Liver (tissue), 9 donors: ENCODE results near the gene SLC16A8. TPM values are rescaled to one million over a fixed set of nuclear protein-coding genes. Genes with fewer than 3 reads are reported as not detected.

ENCODE experiments used
- DNase-seq: peaks from one replicate; pipeline ENCODE4 v3.0.0-alpha.2; 2017; ENCODE audit warnings: low spot score
- H3K27ac ChIP-seq, 2 donors: one replicate each; pipeline ENCODE4 v1.7.0; 2013; ENCODE audit warnings: inconsistent platforms in 2 of 2, low read length in 2 of 2, control low read depth in 1 of 2, low read depth in 1 of 2, mild to moderate bottlenecking in 1 of 2
- H3K27me3 ChIP-seq, 4 donors: one replicate each; pipeline versions ENCODE4 v1.6.1 to v1.7.0; 2013; ENCODE audit warnings: low read length in 3 of 4, inconsistent platforms in 1 of 4, mild to moderate bottlenecking in 1 of 4, moderate library complexity in 1 of 4; ENCODE audit not compliant: control insufficient read depth in 4 of 4, insufficient read depth in 4 of 4
- H3K36me3 ChIP-seq, 4 donors: one replicate each; pipeline versions ENCODE4 v1.6.1 to v1.7.0; 2013; ENCODE audit warnings: low read length in 3 of 4, mild to moderate bottlenecking in 3 of 4, low read depth in 1 of 4, moderate library complexity in 1 of 4; ENCODE audit not compliant: control insufficient read depth in 4 of 4, insufficient read depth in 3 of 4
- H3K4me1 ChIP-seq, 4 donors: one replicate each; pipeline versions ENCODE4 v1.6.1 to v1.7.0; 2013; ENCODE audit warnings: low read length in 3 of 4, mild to moderate bottlenecking in 3 of 4, moderate library complexity in 1 of 4; ENCODE audit not compliant: control insufficient read depth in 4 of 4, insufficient read depth in 4 of 4
- H3K4me3 ChIP-seq, 3 donors: one replicate each; pipeline versions ENCODE4 v1.6.1 to v1.7.0; 2013; ENCODE audit warnings: low read length in 3 of 3, control low read depth in 1 of 3, low read depth in 1 of 3, mild to moderate bottlenecking in 1 of 3
- H3K9ac ChIP-seq, 2 donors: one replicate each; pipeline ENCODE4 v1.7.0; 2013; ENCODE audit warnings: low read length in 2 of 2, mild to moderate bottlenecking in 2 of 2, moderate library complexity in 2 of 2, control low read depth in 1 of 2, low read depth in 1 of 2
- H3K9me3 ChIP-seq, 4 donors: one replicate each; pipeline versions ENCODE4 v1.6.1 to v1.7.0; 2013; ENCODE audit warnings: low read length in 3 of 4; ENCODE audit not compliant: control insufficient read depth in 4 of 4
- FOXA1 ChIP-seq: IDR thresholded peaks from 2 replicates; pipeline ENCODE4 v1.6.1; 2016; ENCODE audit warnings: antibody characterized with exemption
- FOXA2 ChIP-seq: IDR thresholded peaks from 2 replicates; pipeline ENCODE4 v1.6.1; 2016; ENCODE audit warnings: antibody characterized with exemption
- GABPA ChIP-seq, 2 donors: IDR thresholded peaks in 1 of 2; conservative IDR thresholded peaks in 1 of 2; 2 replicates each; pipeline ENCODE4 v1.6.1; 2016; ENCODE audit warnings: antibody characterized with exemption in 2 of 2, mild to moderate bottlenecking in 1 of 2, moderate library complexity in 1 of 2
- HNF4A ChIP-seq, 2 donors: conservative IDR thresholded peaks; 2 replicates each; pipeline ENCODE4 v1.6.1; 2016; ENCODE audit warnings: antibody characterized with exemption in 2 of 2, mild to moderate bottlenecking in 2 of 2
- HNF4G ChIP-seq: IDR thresholded peaks from 2 replicates; pipeline ENCODE4 v1.6.1; 2016; ENCODE audit warnings: antibody characterized with exemption
- JUND ChIP-seq, 2 donors: IDR thresholded peaks; 2 replicates each; pipeline ENCODE4 v1.6.1; 2016; ENCODE audit warnings: antibody characterized with exemption in 2 of 2
- NR2F2 ChIP-seq: IDR thresholded peaks from 2 replicates; pipeline ENCODE4 v1.6.1; 2016; ENCODE audit warnings: antibody characterized with exemption
- RAD21 ChIP-seq, 2 donors: IDR thresholded peaks; 2 replicates each; pipeline ENCODE4 v1.6.1; 2016; ENCODE audit warnings: antibody characterized with exemption in 2 of 2, mild to moderate bottlenecking in 2 of 2
- RXRA ChIP-seq, 2 donors: IDR thresholded peaks; 2 replicates each; pipeline ENCODE4 v1.6.1; 2017 to 2018; ENCODE audit warnings: antibody characterized with exemption in 2 of 2, mild to moderate bottlenecking in 1 of 2
- SP1 ChIP-seq: IDR thresholded peaks from 2 replicates; pipeline ENCODE4 v1.6.1; 2018; ENCODE audit warnings: antibody characterized with exemption, mild to moderate bottlenecking
- TAF1 ChIP-seq: conservative IDR thresholded peaks from 2 replicates; pipeline ENCODE4 v1.6.1; 2016; ENCODE audit warnings: antibody characterized with exemption, mild to moderate bottlenecking
- YY1 ChIP-seq: IDR thresholded peaks from 2 replicates; pipeline ENCODE4 v1.6.1; 2016; ENCODE audit warnings: antibody characterized with exemption, mild to moderate bottlenecking
- WGBS: extraction: QIAGEN DNeasy Blood & Tissue Kit; methylation state at CpG from one replicate; pipeline ENCODE4 v1.1.7; 2013; 5-methylcytosine and 5-hydroxymethylcytosine counted together
- polyA plus RNA-seq, 2 donors: library from polyadenylated mRNA; stranded (reverse) in 1 of 2; unstranded in 1 of 2; fragments of 200-250 nt in 1 of 2; fragments of >200 nt in 1 of 2; fragmentation: Nextera tagmentation in 1 of 2; extraction: Ambion mirVana in 1 of 2; gene quantifications; one replicate each; pipeline versions ENCODE4 v1.2.1 to v1.2.3, GENCODE V29; 2013 to 2015
- total RNA-seq, 2 donors: library from RNA; depleted of rRNA; stranded (reverse); fragments of >200 nt; gene quantifications; one replicate each; pipeline ENCODE4 v1.2.3, GENCODE V29; 2014
- TF ChIP-seq, protein P1 (sequence below): IDR thresholded peaks from 2 replicates; pipeline ENCODE4 v1.6.1; 2016; ENCODE audit warnings: antibody characterized with exemption
- TF ChIP-seq, protein P2 (sequence below): IDR thresholded peaks from 2 replicates; pipeline ENCODE4 v1.6.1; 2016; ENCODE audit warnings: antibody characterized with exemption, mild to moderate bottlenecking
- TF ChIP-seq, protein P3 (sequence below): IDR thresholded peaks from 2 replicates; pipeline ENCODE4 v1.6.1; 2016; ENCODE audit warnings: antibody characterized with exemption
- TF ChIP-seq, protein P4 (sequence below): IDR thresholded peaks from 2 replicates; pipeline ENCODE4 v1.6.1; 2016; ENCODE audit warnings: antibody characterized with exemption
- TF ChIP-seq, protein P5 (sequence below): fragments of 150-350 bp; IDR thresholded peaks from 2 replicates; pipeline ENCODE4 v1.5.1; 2017; ENCODE audit warnings: improper control_type of control experiment, low read depth, low read length; ENCODE audit not compliant: missing input control
- donor health status: healthy.
- donor health status: healthy.
- donor health status: healthy.
- donor health status: healthy.
- donor health status: healthy.

SLC16A8 gene, protein sequence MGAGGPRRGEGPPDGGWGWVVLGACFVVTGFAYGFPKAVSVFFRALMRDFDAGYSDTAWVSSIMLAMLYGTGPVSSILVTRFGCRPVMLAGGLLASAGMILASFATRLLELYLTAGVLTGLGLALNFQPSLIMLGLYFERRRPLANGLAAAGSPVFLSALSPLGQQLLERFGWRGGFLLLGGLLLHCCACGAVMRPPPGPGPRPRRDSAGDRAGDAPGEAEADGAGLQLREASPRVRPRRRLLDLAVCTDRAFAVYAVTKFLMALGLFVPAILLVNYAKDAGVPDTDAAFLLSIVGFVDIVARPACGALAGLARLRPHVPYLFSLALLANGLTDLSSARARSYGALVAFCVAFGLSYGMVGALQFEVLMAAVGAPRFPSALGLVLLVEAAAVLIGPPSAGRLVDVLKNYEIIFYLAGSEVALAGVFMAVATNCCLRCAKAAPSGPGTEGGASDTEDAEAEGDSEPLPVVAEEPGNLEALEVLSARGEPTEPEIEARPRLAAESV
- total RNA-seq: not detected
- polyA plus RNA-seq: under 1 TPM in 1 of 2 donors, not detected in 1; 0.10 TPM

DNA sequence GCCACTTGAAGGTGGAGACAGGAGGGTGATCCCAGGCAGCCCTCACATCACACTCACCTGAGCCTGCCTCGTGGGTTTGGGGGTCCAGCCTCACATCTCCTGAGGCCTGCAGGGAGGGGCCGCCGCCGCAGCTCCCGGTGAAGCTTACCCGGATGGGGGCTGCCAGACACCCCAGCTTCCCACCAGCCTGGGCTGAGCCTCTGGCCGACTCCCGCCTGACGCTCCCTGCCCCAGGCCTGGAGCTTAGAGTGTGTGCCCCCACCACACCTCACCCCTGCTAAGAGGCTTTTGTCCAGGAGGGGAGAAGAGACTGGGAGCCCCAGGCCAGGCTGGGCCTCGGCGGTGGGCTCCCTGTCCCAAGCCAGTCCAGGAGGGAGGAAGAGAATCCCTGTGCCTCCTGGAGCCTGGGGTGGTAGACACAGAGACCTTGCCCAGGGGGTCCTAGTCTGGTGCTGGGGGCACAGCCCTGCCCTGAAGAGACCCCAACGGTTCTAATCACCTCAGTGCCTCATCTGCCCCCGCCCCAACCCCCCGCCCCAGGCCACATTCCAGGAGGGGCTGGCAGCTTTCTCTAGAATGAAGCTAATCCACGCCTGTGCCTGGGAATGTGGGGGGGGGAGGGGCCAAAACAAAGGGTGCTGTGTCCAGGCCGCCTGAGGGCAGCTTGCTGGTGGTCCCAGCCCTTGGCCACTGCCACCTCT is at the start of gene SLC16A8:
SLC16A8 (minus strand) TSS at position 254 of the 701 bp plus-strand sequence. CDS start 1,311 bp downstream, outside the sequence.
- Histone ChIP-seq H3K27me3 (no peaks in the 10 kb centered on the region), H3K36me3 (no peaks in the 10 kb centered on the region), H3K4me3 (no peak within 1 kb of the TSS), H3K27ac (no peak within 1 kb of the TSS), H3K9me3 (no peaks in the 10 kb centered on the region), H3K4me1 (peaks cover 4 to 17% (median 15%) of the 10 kb centered on the region in 4 donors), H3K9ac (no peak within 1 kb of the TSS)
- 71% methylated on average over 16 of the region's 16 CpGs for WGBS
- TF ChIP-seq, protein P1, sequence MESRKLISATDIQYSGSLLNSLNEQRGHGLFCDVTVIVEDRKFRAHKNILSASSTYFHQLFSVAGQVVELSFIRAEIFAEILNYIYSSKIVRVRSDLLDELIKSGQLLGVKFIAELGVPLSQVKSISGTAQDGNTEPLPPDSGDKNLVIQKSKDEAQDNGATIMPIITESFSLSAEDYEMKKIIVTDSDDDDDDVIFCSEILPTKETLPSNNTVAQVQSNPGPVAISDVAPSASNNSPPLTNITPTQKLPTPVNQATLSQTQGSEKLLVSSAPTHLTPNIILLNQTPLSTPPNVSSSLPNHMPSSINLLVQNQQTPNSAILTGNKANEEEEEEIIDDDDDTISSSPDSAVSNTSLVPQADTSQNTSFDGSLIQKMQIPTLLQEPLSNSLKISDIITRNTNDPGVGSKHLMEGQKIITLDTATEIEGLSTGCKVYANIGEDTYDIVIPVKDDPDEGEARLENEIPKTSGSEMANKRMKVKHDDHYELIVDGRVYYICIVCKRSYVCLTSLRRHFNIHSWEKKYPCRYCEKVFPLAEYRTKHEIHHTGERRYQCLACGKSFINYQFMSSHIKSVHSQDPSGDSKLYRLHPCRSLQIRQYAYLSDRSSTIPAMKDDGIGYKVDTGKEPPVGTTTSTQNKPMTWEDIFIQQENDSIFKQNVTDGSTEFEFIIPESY: no peak
- no peak for TF ChIP-seq RAD21 (IDR thresholded peaks at IDR 0.05)
- TF ChIP-seq FOXA2: no peak
- no peak for TF ChIP-seq JUND (IDR thresholded peaks at IDR 0.05)
- TF ChIP-seq RXRA (IDR thresholded peaks at IDR 0.05): no peak
- TF ChIP-seq HNF4A (conservative IDR thresholded peaks at IDR 0.05): no peak
- TF ChIP-seq, protein P2, sequence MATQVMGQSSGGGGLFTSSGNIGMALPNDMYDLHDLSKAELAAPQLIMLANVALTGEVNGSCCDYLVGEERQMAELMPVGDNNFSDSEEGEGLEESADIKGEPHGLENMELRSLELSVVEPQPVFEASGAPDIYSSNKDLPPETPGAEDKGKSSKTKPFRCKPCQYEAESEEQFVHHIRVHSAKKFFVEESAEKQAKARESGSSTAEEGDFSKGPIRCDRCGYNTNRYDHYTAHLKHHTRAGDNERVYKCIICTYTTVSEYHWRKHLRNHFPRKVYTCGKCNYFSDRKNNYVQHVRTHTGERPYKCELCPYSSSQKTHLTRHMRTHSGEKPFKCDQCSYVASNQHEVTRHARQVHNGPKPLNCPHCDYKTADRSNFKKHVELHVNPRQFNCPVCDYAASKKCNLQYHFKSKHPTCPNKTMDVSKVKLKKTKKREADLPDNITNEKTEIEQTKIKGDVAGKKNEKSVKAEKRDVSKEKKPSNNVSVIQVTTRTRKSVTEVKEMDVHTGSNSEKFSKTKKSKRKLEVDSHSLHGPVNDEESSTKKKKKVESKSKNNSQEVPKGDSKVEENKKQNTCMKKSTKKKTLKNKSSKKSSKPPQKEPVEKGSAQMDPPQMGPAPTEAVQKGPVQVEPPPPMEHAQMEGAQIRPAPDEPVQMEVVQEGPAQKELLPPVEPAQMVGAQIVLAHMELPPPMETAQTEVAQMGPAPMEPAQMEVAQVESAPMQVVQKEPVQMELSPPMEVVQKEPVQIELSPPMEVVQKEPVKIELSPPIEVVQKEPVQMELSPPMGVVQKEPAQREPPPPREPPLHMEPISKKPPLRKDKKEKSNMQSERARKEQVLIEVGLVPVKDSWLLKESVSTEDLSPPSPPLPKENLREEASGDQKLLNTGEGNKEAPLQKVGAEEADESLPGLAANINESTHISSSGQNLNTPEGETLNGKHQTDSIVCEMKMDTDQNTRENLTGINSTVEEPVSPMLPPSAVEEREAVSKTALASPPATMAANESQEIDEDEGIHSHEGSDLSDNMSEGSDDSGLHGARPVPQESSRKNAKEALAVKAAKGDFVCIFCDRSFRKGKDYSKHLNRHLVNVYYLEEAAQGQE: no peak
- TF ChIP-seq YY1: no peak
- TF ChIP-seq GABPA (IDR thresholded peaks at IDR 0.05 in 1 of 2, conservative IDR thresholded peaks at IDR 0.05 in 1 of 2): no peak
- no peak for TF ChIP-seq TAF1
- TF ChIP-seq, protein P3, sequence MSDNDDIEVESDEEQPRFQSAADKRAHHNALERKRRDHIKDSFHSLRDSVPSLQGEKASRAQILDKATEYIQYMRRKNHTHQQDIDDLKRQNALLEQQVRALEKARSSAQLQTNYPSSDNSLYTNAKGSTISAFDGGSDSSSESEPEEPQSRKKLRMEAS: no peak
- TF ChIP-seq SP1: no peak
- TF ChIP-seq NR2F2: no peak
- TF ChIP-seq FOXA1: no peak
- TF ChIP-seq, protein P4, sequence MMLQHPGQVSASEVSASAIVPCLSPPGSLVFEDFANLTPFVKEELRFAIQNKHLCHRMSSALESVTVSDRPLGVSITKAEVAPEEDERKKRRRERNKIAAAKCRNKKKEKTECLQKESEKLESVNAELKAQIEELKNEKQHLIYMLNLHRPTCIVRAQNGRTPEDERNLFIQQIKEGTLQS: no peak
- TF ChIP-seq, protein P5, sequence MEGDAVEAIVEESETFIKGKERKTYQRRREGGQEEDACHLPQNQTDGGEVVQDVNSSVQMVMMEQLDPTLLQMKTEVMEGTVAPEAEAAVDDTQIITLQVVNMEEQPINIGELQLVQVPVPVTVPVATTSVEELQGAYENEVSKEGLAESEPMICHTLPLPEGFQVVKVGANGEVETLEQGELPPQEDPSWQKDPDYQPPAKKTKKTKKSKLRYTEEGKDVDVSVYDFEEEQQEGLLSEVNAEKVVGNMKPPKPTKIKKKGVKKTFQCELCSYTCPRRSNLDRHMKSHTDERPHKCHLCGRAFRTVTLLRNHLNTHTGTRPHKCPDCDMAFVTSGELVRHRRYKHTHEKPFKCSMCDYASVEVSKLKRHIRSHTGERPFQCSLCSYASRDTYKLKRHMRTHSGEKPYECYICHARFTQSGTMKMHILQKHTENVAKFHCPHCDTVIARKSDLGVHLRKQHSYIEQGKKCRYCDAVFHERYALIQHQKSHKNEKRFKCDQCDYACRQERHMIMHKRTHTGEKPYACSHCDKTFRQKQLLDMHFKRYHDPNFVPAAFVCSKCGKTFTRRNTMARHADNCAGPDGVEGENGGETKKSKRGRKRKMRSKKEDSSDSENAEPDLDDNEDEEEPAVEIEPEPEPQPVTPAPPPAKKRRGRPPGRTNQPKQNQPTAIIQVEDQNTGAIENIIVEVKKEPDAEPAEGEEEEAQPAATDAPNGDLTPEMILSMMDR: no peak
- TF ChIP-seq HNF4G: no peak
- DNase-seq: no peak
